ENCODE data around the gene TMEM35B. TPM values are rescaled to one million over a fixed set of nuclear protein-coding genes. Genes with fewer than 3 reads are reported as not detected.

The TMEM35B gene
- total and polyA plus RNA-seq, 2 experiments from 2014 or later: 7.6 to 27.1 TPM

- peaks cover 6% of the 10 kb centered on the region; the same call in 1 of the 3 replicates for H3K4me1 Mint-ChIP-seq
- Histone ChIP-seq H2AFZ (no peak overlapping the region), H3K27ac (ENCODE audit: low read depth) (no peak overlapping the region), H3K9me2 (ENCODE audit: insufficient read depth) (0 out of 2 replicates have a peak, but pooled peaks cover 2% of the 10 kb centered on the region), H3K36me3 (ENCODE audit: insufficient read depth) (no peaks in the 10 kb centered on the region; the same call in 1 of the 2 replicates), H3K79me2 (replicated peaks; ENCODE audit: insufficient read depth) (peaks cover 18% of the 10 kb centered on the region), H3K4me3 (peak overlapping the region; percentile 90; the same call in 1 of the 2 replicates), H4K20me1 (replicated peaks; ENCODE audit: insufficient read depth) (no peaks in the 10 kb centered on the region), H3K4me1 (ENCODE audit: insufficient read depth) (no peaks in the 10 kb centered on the region), H3K4me2 (peak overlapping the region; percentile 84), H3K27me3 (ENCODE audit: insufficient read depth) (no peaks in the 10 kb centered on the region), H3F3A (replicated peaks; ENCODE audit: low read depth) (no peaks in the 10 kb centered on the region)
- peaks cover 22% of the 10 kb centered on the region; the same call in 2 of the 3 replicates for H3K9me3 Mint-ChIP-seq
- peak overlapping the region; percentile 99; the same call in 1 of the 2 replicates for H3K27ac Mint-ChIP-seq
- peaks cover 6% of the 10 kb centered on the region for H3K27me3 Mint-ChIP-seq (ENCODE audit: insufficient read depth, low read depth, poor library complexity)
- H3K36me3 Mint-ChIP-seq (ENCODE audit: low read depth): peaks cover 20% of the 10 kb centered on the region; the same call in 2 of the 3 replicates
- TF ChIP-seq POLR2AphosphoS5 (IDR thresholded peaks at IDR 0.05; ENCODE audit: low read depth) (no peak), STAT1 (IDR thresholded peaks at IDR 0.05; ENCODE audit: unreplicated experiment) (no peak), NANOG (IDR thresholded peaks at IDR 0.05; ENCODE audit: borderline replicate concordance) (no peak), ETS1 (IDR thresholded peaks at IDR 0.05) (no peak), EZH2 (IDR thresholded peaks at IDR 0.05; ENCODE audit: low read depth, unreplicated experiment) (no peak), ZNF331 (CRISPR knock-in tag; IDR thresholded peaks at IDR 0.05; ENCODE audit: low read depth) (no peak)
- DNase-seq (ENCODE audit: low spot score) (no peak), ATAC-seq (no peak)
- H3K4me3 Mint-ChIP-seq: peak overlapping the region; percentile 99
These were observed 45.2 kb upstream of the TMEM35B start for GRCh38 chr1:35030338-35030737.

- peaks cover 18% of the 10 kb centered on the region for H3K79me2 ChIP-seq (replicated peaks; ENCODE audit: insufficient read depth)
- H3K9me3 Mint-ChIP-seq: peaks cover 22% of the 10 kb centered on the region; the same call in 2 of the 3 replicates
- H3K4me2 ChIP-seq: no peak overlapping the region
- peaks cover 6% of the 10 kb centered on the region for H3K27me3 Mint-ChIP-seq (ENCODE audit: insufficient read depth, low read depth, poor library complexity)
- no peaks in the 10 kb centered on the region for H4K20me1 ChIP-seq (replicated peaks; ENCODE audit: insufficient read depth)
- DNase-seq (ENCODE audit: low spot score) (no peak), ATAC-seq (no peak)
- 0 out of 2 replicates have a peak, but pooled peaks cover 2% of the 10 kb centered on the region for H3K9me2 ChIP-seq (ENCODE audit: insufficient read depth)
- no peaks in the 10 kb centered on the region for H3K27me3 ChIP-seq (ENCODE audit: insufficient read depth)
- H3F3A ChIP-seq (replicated peaks; ENCODE audit: low read depth): no peaks in the 10 kb centered on the region
- no peak overlapping the region for H3K27ac ChIP-seq (ENCODE audit: low read depth)
- H3K36me3 Mint-ChIP-seq (ENCODE audit: low read depth): peaks cover 20% of the 10 kb centered on the region; the same call in 2 of the 3 replicates
- no peak overlapping the region for H2AFZ ChIP-seq
- peak overlapping the region; percentile 99 for H3K4me3 Mint-ChIP-seq
- H3K4me1 ChIP-seq (ENCODE audit: insufficient read depth): no peaks in the 10 kb centered on the region
- no peaks in the 10 kb centered on the region; the same call in 1 of the 2 replicates for H3K36me3 ChIP-seq (ENCODE audit: insufficient read depth)
- peaks cover 6% of the 10 kb centered on the region; the same call in 1 of the 3 replicates for H3K4me1 Mint-ChIP-seq
- no peak overlapping the region for H3K27ac Mint-ChIP-seq
- H3K4me3 ChIP-seq: no peak overlapping the region; the same call in 1 of the 2 replicates
- TF ChIP-seq ETS1 (IDR thresholded peaks at IDR 0.05) (no peak), CTCF (conservative IDR thresholded peaks at IDR 0.05; ENCODE audit: low read depth in 2 of 2) (no peak), NANOG (IDR thresholded peaks at IDR 0.05; ENCODE audit: borderline replicate concordance) (no peak), JUNB (IDR thresholded peaks at IDR 0.05; ENCODE audit: unreplicated experiment) (no peak), EZH2phosphoT487 (IDR thresholded peaks at IDR 0.05; ENCODE audit: unreplicated experiment) (no peak), EZH2 (IDR thresholded peaks at IDR 0.05; ENCODE audit: low read depth, unreplicated experiment) (no peak), POLR2AphosphoS5 (IDR thresholded peaks at IDR 0.05; ENCODE audit: low read depth) (no peak), ZNF462 (CRISPR knock-in tag; IDR thresholded peaks at IDR 0.05) (no peak)
These were observed 44.6 kb upstream of the TMEM35B start for GRCh38 chr1:35029761-35030160.

Data from GM23338 (cell line).